Panc1 (cell line): ENCODE measurements around the gene GAPT.

Experiments
- POLR2AphosphoS5 ChIP-seq: IDR thresholded peaks from 2 replicates; pipeline ENCODE4 v1.6.1; 2012; ENCODE audit warnings: mild to moderate bottlenecking, low read depth, low read length, moderate library complexity
- REST ChIP-seq, 2 experiments: IDR thresholded peaks; 2 replicates each; pipeline ENCODE4 v1.6.1; 2011 to 2012; ENCODE audit warnings: low read depth in 2 of 2, control low read depth in 1 of 2, low read length in 1 of 2, mild to moderate bottlenecking in 1 of 2, moderate library complexity in 1 of 2; ENCODE audit not compliant: insufficient read depth in 1 of 2
- TF ChIP-seq, protein P1 (sequence below): fragments of 450-650 bp; IDR thresholded peaks from 2 replicates; pipeline ENCODE4 v1.5.1; 2017; ENCODE audit warnings: mild to moderate bottlenecking

- TF ChIP-seq POLR2AphosphoS5 = no peak
- no peak for TF ChIP-seq REST (IDR thresholded peaks at IDR 0.05; ENCODE audit: insufficient read depth in 1 of 2, low read depth in 2 of 2, low read length in 1 of 2)
- TF ChIP-seq, protein P1, sequence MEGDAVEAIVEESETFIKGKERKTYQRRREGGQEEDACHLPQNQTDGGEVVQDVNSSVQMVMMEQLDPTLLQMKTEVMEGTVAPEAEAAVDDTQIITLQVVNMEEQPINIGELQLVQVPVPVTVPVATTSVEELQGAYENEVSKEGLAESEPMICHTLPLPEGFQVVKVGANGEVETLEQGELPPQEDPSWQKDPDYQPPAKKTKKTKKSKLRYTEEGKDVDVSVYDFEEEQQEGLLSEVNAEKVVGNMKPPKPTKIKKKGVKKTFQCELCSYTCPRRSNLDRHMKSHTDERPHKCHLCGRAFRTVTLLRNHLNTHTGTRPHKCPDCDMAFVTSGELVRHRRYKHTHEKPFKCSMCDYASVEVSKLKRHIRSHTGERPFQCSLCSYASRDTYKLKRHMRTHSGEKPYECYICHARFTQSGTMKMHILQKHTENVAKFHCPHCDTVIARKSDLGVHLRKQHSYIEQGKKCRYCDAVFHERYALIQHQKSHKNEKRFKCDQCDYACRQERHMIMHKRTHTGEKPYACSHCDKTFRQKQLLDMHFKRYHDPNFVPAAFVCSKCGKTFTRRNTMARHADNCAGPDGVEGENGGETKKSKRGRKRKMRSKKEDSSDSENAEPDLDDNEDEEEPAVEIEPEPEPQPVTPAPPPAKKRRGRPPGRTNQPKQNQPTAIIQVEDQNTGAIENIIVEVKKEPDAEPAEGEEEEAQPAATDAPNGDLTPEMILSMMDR = no peak
Observed at GRCh38 chr5:58505502-58505901, 14.3 kb downstream of the GAPT start.
